ENCODE data around the gene KRT38.

Gene KRT38

GRCh38 chr17:41421617-41422016 lies 19.2 kb downstream of the KRT38 start:
- no peak for DNase-seq (ENCODE audit: low read depth)

GRCh38 chr17:41421116-41421515 lies 19.7 kb downstream of the KRT38 start:
- DNase-seq (ENCODE audit: low read depth) = no peak

- no peak for DNase-seq (ENCODE audit: low read depth)
Measured at GRCh38 chr17:41420134-41420533, 20.6 kb downstream of the KRT38 start.

GRCh38 chr17:41419716-41420115 lies 21.1 kb downstream of the KRT38 start:
- DNase-seq (ENCODE audit: low read depth) = no peak

GRCh38 chr17:41418116-41418860 lies 22.5 kb downstream of the KRT38 start:
- no peak for DNase-seq (ENCODE audit: low read depth)

- DNase-seq (ENCODE audit: low read depth) = no peak
Measured at GRCh38 chr17:41417576-41418015, 23.2 kb downstream of the KRT38 start.

GRCh38 chr17:41417127-41417526 lies 23.7 kb downstream of the KRT38 start:
- DNase-seq (ENCODE audit: low read depth) = no peak

- DNase-seq (ENCODE audit: low read depth) = no peak
Measured at GRCh38 chr17:41416479-41416878, 24.3 kb downstream of the KRT38 start.

GRCh38 chr17:41415833-41416335 lies 24.9 kb downstream of the KRT38 start:
- DNase-seq (ENCODE audit: low read depth) = no peak

- no peak for DNase-seq (ENCODE audit: low read depth)
Measured at GRCh38 chr17:41415411-41415810, 25.4 kb downstream of the KRT38 start.

- DNase-seq (ENCODE audit: low read depth) = no peak
Measured at GRCh38 chr17:41413982-41414381, 26.8 kb downstream of the KRT38 start.

- no peak for DNase-seq (ENCODE audit: low read depth)
Measured at GRCh38 chr17:41413353-41413957, 27.3 kb downstream of the KRT38 start.

- no peak for DNase-seq (ENCODE audit: low read depth)
Measured at GRCh38 chr17:41411072-41411840, 29.5 kb downstream of the KRT38 start.

- no peak for DNase-seq (ENCODE audit: low read depth)
Measured at GRCh38 chr17:41407226-41407625, 33.6 kb downstream of the KRT38 start.

GRCh38 chr17:41406205-41406604 lies 34.6 kb downstream of the KRT38 start:
- no peak for DNase-seq (ENCODE audit: low read depth)

GRCh38 chr17:41404024-41404671 lies 36.6 kb downstream of the KRT38 start:
- peak; percentile 5 for DNase-seq (ENCODE audit: low read depth)

GRCh38 chr17:41403404-41404023 lies 37.3 kb downstream of the KRT38 start:
- no peak for DNase-seq (ENCODE audit: low read depth)

GRCh38 chr17:41402161-41402560 lies 38.6 kb downstream of the KRT38 start:
- no peak for DNase-seq (ENCODE audit: low read depth)

- DNase-seq (ENCODE audit: low read depth) = no peak
Measured at GRCh38 chr17:41396996-41397660, 43.7 kb downstream of the KRT38 start, which contains the start of gene KRT31. Gene KRT31, minus strand, starts transcription at chr17:41397608. Its CDS starts 69 bp downstream, at chr17:41397539.

GRCh38 chr17:41396340-41396739 lies 44.4 kb downstream of the KRT38 start:
- no peak for DNase-seq (ENCODE audit: low read depth)

- no peak for DNase-seq (ENCODE audit: low read depth)
Measured at GRCh38 chr17:41395611-41396010, 45.2 kb downstream of the KRT38 start.
